Stimulated activated CD4-positive, alpha-beta T cell treated with anti-CD3 and anti-CD28 coated beads, Interleukin-4, amount 100 ng/mL, for 24 hours (primary cell): ENCODE results near the gene MAP4.
"Not testable (repeated sequence)": the region's sequence is repeated elsewhere in the genome, so short reads cannot be mapped to it uniquely, and the experiment has no call there.

Experiments
- DNase-seq: peaks from one replicate; pipeline ENCODE4 v3.0.0-alpha.2; 2020

The MAP4 gene

DNA sequence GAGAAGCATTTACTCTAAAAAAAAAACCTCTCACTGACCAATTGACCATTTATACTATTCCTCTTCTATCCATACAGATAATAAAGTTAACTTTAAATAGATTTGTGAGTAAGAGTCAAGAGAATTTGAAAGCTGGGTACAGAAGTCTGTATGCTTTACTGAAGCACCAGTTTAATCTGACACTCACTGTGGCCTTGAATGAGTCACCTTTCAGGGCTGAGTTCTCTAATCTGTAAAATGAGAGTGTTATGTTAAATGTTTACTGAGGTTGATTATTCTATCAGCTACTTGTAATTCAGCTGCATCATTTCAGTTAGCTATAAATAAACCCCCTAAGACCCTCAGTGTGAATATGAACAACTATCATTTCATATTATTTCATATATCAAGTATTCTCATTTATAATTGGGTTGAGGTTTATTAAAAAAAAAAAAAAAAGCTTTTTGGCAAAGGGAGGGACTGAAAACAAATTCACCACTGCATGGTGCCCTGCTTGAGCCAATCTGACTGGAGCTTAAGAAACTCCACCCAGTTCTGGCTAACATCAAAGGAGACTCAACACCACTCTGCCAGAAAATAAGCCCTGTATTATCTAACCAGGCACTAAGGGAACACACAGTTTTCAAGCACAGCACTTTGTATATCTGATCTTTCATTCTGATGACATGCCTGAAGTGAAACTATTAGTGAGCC is 2.8 kb downstream of the MAP4 start:
- no peak for DNase-seq

DNA sequence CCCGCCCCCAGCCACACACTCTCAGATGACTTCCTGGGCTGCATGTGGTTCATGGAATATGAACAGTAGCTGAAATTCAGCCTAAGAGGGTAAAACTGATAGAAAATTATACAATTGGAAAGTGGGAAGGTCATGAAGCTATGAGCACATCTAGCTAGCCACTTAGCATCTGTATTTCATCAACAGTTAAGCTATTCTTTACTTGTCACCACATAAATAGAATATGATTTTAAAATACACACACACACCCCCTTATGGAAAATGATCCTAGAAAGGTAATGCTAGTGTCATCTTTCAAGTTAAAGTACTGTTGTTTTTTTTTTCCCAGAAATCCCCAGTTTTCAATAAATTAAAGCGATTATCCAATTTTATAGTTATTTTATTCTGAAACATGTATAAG is 3.6 kb downstream of the MAP4 start:
- no peak for DNase-seq

DNA sequence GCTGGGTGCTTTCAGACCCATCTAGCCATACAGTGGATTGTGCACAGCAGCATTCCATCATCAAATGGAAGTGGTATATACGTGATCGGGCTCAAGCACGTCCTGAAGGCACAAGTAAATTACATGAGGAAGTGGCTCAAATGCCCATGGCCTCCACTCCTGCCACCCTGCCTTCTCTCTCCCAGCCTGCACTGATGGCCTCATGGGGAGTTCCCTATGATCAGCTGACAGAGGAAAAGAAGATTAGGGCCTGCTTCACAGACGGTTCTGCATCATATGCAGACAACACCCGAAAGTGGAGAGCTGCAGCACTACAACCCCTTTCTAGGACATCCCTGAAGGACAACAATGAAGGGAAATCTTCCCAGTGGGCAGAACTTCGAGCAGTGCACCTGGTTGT is 8.2 kb downstream of the MAP4 start:
- not testable (repeated sequence) for DNase-seq

DNA sequence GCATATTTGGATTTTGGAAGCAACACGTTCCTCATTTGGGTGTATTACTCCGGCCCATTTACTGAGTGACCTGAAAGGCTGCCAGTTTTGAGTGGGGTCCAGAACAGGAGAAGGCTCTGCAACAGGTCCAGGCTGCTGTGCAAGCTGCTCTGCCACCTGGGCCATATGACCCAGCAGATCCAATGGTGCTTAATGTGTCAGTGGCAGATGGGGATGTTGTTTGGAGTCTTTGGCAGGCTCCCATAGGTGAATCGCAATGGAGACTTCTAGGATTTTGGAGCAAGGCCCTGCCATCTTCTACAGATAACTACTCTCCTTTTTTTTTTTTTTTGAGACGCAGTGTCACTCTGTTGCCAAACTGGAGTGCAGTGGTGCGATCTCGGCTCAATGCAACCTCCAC is 8.9 kb downstream of the MAP4 start:
- not testable (repeated sequence) for DNase-seq

DNA sequence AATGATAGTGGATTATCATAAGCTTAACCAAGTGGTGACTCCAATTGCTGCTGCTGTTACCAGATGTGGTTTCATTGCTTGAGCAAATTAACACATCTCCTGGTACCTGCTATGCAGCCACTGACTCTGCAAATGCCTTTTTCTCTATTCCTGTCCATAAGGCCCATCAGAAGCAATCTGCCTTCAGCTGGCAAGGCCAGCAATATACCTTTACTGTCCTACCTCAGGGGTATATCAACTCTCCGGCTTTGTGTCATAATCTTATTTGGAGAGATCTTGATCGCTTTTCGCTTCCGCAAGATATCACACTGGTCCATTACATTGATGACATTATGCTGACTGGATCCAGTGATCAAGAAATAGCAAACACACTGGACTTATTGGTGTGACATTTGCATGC is 9.4 kb downstream of the MAP4 start:
- DNase-seq = not testable (repeated sequence)

DNA sequence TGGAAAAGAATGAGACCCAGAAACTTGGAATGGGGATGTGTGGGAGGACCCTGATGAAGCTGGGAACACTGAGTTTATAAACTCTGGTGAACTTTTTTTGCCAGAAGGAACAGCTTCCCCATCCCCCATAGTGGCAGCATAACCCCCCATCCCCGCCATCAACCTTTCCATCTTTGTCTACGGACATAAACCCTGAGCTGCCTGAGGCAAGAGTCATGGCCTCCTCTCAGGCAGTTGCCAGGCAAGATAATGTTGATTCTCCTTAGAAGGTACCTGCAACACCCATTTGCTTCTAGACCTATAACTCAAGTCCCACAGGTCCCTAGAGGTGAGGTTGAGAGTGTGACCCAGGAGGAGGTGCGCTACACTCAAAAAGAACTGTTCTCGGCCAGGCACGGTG is 11.5 kb downstream of the MAP4 start:
- DNase-seq = no peak

DNA sequence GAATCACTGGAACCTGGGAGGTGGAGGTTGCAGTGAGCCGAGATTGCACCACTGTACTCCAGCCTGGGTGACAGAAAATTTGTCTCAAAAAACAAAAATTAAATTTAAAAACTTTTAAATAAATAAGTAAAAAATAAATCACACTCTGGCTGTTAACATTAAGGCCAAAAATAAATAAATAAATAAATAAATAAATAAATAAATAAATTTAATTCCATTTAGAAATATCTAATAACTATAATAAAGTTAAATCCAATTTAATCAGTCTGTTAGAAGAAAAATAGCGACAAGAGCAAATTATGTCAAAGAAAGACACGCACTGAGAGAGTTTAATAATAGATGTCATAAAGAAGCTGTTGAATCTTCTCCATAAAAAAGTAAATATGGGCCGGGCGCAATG is 13.4 kb downstream of the MAP4 start:
- DNase-seq = no peak

DNA sequence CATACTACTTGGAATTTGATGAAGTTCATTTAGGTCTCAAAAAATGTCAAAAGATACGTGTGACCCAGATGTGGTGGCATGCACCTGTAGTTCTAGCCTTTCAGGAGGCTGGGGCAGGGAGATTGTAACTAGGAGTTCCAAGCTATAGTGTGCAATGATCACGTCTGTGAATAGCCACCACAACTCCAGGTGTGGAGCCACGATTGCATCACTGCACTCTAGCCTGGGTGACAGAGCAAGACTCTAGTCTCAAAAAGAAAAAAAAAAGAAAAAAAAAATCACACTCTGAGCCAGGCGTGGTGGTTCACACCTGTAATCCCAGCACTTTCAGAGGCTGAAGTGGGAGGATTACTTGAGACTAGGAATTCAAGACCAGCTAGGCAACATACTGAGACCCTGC is 14.2 kb downstream of the MAP4 start:
- no peak for DNase-seq

DNA sequence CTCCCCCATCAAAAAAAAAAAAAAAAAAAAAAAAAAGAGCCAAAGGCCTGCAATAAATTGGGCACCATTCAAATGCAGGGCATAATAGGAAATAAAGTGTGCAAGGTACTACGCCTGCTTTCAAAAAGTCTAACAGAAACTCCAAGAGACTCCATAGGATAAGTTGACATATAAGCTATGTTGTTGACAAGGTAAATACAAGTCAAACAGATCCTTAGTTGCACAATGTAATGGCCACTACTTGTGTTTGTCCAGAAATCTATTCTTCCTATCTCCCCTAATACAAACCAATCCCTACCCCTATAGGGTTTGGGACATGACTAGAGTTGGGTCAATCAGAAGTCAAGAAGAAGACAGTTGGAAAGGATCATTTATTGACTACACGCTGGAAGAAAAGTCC is 16.0 kb downstream of the MAP4 start:
- no peak for DNase-seq

DNA sequence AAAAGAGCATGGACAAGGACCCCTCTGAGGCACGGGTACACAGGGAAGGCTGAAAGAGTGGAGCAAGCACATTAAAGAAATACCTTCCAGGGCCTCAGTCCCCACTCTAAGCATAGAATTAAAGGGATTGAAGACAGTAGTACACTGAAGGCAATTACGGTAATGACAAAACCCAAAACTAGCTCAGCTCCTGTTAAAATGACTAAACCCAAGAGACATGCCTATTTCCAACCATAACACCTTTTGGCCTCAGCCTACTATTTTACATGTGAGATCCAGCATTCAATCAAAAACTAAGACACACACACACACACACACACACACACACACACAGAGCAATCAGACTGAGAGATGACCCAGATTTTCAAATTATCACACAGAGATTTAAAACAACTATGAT is 19.8 kb downstream of the MAP4 start:
- DNase-seq = no peak

DNA sequence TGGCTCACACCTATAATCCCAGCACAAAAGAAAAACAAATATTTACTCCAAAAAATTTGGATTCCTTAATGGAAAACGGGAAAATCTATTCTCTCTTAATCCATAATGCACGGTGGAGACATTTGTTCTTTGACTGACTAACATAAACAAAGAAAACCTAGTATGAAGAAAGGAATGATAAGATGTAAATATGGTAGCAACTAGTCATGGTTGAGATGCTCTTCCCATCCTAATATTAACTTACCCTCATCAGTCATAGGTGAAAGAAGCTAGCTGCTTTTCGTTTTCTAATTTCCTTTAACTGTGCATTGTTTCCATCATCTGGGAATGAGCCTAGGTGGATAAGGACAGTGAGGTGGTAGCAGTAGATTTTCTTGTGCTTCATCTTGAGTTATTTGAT is 22.0 kb downstream of the MAP4 start:
- DNase-seq = no peak

DNA sequence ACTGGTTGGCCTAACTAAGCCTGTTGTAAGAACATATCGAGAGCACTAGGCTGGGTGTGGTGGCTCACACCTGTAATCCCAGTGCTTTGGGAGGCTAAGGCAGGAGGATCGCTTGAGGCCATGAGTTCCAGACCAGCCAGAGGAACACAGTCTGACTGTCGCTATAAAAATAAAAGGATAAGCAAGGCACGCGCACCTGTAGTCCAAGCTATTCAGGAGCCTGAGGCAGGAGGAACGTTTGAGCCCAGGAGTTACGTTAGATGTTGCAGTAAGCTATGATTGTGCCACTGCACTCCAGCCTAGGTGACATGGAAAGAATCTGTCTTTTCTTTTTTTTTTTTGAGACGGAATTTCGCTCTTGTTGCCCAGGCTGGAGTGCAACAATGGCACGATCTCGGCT is 24.9 kb downstream of the MAP4 start:
- DNase-seq = no peak

DNA sequence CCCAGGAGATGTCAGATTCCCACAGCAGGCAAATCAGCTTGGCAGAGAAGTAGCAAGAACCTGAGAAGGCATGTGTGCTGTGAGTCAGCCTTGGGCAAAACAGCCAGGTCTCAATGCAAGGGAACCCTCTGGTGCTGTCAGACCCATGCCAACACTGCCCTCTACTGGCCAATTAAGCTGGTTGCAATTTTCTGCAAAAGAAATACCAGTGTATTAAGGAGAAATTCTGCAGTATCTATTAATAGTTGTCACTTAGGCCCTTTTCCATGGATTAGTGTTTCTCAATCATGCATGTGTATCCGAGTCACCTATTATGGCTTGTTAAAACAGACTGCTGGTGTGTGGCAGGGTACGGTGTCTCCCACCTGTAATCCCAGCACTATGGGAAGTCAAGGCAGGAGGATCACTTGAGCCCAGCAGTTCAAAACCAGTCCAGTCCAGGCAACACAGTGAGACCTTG is 26.2 kb downstream of the MAP4 start:
- peak; percentile 80 for DNase-seq

DNA sequence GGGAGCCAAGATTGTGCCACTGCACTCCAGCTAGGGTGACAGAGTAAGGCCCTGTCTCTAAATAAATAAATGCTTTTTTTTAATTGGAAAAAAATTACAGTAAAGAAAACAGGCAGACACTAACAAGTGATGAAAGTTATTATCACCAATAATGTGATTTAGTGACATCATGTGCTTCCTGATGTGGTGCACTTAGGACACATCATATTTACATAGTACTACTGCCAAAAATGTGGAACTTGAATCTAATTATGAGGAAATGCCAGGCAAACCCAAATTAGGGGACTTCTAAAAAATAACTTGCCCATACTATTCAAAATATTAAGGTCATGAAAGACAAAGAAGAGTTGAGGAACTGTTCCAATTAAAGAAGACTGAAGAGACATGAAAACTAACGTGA is 30.8 kb downstream of the MAP4 start:
- no peak for DNase-seq

DNA sequence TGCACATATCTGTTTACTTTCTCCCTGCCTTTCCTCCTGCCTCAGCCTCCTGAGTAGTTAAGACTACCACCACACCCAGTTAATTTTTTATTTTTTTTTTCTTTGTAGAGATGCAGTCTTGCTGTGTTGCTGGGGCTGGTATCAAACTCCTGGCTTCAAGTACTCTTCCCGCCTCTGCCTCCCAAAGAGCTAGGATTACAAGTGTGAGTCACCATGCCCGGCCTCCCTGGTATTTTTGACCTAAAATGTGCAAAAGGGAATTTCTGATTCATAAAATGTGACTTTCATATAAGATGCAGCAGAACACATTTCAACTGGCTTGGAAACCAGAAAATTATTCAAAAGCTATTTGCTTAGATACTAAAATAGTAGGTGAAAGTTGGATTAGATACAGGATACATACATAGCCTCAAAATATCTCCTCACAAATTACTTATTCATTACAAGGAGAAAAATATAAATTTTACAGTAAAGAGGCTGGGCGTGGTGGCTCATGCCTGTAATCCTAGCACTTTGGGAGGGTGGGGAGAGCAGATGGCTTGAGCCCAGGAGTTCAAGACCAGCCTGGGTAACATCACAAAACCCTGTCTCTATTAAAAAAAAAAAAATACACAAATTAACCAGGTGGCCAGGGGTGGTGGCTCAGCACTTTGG is 32.0 kb downstream of the MAP4 start:
- no peak for DNase-seq

DNA sequence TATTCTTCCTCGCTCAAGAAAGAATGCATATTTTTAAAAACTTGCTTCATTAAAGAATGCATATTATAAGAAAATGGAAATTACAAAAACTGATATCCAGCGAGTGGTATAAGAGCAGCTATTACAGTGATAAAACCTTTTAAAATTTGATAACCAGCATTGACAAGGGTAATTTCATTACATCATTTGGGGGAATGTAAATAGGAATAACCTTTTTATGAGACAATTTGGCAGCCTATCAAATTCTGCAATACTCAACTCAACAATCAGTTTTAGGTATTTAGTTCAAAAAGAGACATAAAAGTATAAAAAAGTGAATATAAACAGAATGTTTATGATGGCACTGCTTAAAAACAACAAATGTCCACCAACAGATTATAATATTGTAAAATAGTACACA is 35.4 kb downstream of the MAP4 start:
- no peak for DNase-seq

DNA sequence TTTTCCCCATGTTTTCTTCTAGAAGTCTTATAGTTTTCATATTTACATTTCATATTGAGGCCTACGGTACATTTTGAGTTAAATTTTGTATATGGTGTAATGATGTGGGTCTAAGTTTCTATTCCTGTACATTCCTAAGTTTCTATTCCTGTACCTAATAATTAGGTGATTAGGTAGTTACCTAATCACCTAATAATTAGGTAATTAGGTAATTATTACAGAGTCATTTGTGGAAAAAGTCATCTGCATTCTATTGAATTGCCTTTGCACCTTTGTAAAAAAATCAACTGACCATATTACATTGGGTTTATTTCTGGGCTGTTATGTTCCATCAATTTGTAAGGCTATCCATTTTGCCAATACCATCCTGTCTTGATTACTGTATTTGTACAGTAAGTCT is 37.1 kb downstream of the MAP4 start:
- no peak for DNase-seq

DNA sequence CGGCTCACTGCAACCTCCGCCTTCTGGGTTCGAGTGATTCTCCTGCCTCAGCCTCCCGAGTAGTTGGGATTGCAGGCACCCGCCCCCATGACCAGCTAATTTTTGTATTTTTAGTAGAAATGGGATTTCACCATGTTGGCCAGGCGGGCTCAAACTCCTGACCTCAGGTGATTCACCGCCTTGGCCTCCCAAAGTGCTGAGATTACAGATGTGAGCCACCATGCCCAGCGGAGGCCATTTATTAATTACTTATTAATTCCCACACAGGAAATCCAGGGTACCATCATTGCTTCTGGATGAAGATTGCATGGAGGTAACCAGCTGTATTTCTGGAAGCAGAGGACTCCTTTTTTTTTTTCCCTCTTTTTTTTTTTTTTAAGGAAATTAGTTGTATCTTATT is 37.8 kb downstream of the MAP4 start:
- DNase-seq = no peak

DNA sequence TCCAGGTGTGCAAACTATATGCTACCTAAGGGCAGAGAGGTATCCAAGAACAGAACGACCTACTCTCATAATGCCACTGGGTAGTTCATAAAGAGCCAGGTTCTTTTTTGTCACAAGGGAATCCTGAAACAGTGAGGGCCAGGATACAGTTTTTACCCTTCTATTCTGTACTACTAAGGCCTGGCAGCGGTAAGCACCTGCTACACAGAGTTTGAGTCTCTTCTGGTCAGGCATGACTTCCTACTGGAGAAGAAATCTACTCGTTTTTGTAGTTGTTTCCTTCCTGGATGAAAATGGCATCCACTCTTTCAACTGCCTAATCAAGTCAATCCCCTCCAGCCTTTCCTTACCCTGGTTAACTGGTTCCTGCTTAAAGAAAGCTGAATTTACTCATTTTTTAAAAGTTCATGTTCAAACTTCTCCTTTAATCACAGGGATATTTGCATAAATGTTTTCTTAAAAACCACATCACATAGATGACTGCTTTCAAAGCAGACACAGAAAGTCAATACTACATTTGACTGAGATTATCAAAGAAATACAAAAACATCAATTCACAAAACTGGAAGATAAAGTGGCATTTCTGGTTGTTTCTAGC is 40.0 kb downstream of the MAP4 start:
- no peak for DNase-seq

DNA sequence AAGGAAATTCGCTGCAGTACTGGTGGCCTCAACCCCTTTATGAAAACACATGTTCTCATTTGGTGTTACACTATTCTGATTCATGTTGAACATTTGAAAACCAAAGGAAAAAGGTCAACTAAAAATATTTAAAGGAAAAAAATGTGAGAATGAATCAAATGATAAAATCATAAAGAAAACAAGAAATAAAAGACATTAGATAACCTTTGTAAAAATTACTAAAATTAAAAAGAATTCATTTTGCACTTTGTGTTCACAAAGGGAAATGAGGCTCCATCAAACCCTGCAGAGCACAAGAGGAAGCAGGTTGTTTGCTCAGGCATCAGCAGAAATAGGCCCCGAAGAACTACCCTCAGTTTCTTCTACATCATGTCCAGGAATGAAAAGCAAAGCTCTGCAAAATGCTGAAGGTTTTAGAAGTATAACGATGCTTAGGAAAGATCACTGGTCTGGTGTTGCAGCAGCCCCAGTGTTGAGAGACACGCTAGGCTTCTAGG is 41.2 kb downstream of the MAP4 start:
- DNase-seq = no peak

DNA sequence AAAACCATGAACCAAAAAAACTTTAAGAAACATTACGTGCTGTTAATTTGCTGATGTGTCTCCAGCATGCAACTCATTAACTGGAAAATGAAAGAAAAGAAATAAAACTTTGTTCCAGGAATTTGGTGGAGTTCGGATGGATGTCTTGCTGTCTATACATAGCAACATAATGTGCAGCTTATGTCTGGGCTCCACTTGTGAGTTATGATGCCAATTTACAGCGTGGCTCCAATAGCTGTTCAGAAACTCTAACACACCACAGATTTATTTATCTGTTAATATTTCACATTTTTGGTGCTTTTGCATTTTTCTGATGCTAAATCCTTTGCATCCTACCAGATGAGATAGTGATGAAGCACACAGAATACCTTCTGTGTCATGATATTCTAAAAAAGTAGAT is 45.1 kb downstream of the MAP4 start:
- DNase-seq = no peak

DNA sequence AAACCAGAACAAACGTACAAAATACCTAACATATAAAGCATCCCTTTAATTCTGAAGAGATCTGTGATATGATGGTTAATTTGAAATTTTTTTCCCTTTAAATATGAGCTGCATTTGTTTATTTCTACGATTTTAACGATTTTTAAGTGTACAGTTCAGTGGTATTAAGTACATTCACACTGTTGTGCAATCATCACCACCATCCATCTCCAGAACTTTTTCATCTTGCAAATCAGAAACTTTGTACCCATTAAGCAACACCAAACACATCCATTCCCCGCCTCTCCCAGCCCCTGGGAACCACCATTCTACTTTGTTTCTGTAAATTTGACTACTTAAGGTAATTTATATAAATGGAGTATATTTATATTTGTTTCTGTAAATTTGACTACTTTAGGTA is 51.5 kb downstream of the MAP4 start:
- no peak for DNase-seq

DNA sequence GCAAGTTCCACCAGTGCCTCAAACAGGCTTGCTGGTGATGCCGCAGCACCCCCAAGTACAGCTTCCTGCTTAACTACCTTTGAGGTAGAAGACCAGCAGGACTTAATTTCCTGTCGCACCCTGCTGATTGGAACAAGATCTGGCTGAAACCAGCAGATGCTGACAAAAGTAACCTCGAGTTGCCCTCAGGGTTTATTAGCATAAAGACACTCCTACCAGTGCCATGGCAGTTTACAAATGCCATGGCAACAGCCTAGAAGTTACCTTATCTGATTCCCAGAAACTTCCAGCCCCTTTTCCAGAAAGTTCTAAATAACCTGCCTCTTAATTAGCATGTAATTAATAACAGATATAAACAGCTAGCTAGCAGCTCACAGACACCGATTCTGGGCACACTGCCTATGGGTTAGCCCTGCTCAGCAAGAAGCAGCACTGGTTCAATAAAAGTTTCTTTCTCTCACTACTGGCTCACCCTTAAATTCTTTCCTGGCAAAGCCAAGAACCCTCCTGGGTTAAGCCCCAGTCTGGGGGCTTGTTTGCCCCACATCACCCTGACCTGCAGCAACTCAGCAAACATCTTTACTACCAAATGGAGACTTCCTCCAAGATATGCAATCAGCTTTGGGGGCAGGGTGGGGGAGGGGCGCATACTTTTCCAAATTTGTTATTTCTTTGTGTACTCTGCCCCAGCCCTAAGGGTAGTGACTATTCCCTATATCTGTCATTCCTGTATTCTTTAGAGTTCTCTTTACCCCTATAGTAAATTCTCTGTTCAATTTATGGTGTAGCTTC is 54.2 kb downstream of the MAP4 start:
- DNase-seq = peak; percentile 8

DNA sequence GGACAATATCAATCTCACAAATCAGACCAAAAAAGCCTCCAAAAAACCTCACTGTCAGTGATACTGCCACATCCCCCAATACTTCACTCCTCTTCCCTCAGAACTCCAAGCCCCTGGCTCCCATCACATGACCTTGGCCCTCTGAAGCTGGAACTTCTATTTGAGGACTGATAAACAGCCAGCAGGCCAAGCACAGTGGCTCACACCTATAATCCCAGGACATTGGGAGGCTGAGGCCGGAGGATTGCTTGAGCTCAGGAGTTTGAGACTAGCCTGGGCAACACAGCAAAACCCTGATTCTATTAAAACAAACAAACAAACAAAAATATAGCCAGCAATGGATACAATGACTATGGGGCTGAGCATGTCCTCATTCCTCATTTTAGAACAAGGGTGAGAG is 55.2 kb downstream of the MAP4 start:
- no peak for DNase-seq
